OCI-LY1 (cell line): Measurements from ENCODE around the gene SRP9.

ENCODE experiments used
- CTCF ChIP-seq: fragments of 200-600 bp; sonication (generic), shearing (Covaris generic); IDR thresholded peaks from 2 replicates; pipeline ENCODE4 v1.5.1; 2017; ENCODE audit warnings: mild to moderate bottlenecking, antibody characterized with exemption, low read length, moderate library complexity, mixed read lengths
- EZH2 ChIP-seq: fragments of 200-600 bp; sonication (generic), shearing (Covaris generic); IDR thresholded peaks from 2 replicates; pipeline ENCODE4 v1.8.0; 2017; ENCODE audit warnings: borderline replicate concordance, mixed run types, mild to moderate bottlenecking, antibody characterized with exemption, low read length, moderate library complexity, mixed read lengths

DNA sequence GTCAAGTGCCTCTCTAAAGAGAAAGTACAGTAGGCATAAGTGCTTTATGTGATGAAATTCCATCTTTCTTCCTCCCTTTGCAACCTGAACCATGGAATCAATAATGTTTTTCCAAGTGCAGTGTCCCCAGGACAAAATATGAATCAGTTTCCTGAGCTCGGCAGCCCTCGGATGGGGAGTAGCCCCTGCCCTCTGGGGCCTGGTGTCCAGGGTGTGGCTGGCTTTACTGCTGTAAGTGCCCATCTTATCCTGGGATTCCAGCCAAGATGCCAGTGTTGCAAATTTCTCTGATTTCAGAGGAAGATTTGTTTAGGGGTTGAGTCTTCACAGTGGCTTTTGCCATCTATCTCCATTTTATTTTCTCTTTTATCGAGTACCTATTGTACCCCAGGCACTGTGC is 40.5 kb upstream of the SRP9 start:
- no peak for TF ChIP-seq CTCF
- TF ChIP-seq EZH2 = no peak
